ENCODE results near the gene TLL2.

The TLL2 gene

GRCh38 chr10:96505150-96506136 lies 8.3 kb downstream of the TLL2 start:
- no peak for DNase-seq

- no peak for DNase-seq
Observed at GRCh38 chr10:96502561-96503282, 11.0 kb downstream of the TLL2 start.

DNA sequence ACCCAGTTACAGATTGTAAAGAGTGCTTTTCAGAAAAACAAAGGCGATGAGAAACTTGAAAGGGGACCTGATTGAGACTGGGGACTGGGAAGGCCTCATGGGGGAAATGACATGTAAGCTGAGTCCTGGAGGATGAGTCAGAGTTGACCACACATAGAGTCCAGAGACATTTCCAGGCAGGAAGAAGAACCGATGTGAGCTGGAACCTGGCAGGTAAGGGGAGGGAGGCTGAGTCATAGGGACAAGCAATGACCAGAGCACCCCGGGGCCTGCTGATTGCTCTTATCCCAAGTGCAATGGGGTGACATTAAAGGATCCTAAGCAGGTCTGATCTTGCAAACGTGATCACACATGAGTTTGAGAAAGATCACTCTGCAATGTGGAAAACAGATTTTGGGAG lies 11.7 kb downstream of the TLL2 start:
- no peak for DNase-seq

- no peak for DNase-seq
Observed at GRCh38 chr10:96500519-96500918, 13.2 kb downstream of the TLL2 start.

DNA sequence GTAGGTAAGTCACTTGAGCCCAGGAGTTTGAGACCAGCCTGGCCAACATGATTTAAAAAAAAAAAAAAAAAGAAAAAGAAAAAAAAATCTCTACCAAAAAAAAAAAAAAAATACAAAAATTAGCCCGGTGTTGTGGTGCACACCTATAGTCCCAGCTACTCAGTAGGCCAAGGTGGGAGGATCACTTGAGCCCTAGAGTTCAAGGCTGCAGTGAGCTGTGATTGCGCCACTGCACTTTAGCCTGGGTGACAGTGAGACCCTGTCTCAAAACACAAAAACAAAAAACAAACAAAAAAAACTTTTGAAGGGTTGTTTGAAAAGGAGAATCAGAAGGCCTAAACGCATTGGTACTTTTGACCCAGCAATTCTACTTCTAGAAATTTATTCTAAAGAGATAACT lies 13.7 kb downstream of the TLL2 start:
- DNase-seq = no peak

DNA sequence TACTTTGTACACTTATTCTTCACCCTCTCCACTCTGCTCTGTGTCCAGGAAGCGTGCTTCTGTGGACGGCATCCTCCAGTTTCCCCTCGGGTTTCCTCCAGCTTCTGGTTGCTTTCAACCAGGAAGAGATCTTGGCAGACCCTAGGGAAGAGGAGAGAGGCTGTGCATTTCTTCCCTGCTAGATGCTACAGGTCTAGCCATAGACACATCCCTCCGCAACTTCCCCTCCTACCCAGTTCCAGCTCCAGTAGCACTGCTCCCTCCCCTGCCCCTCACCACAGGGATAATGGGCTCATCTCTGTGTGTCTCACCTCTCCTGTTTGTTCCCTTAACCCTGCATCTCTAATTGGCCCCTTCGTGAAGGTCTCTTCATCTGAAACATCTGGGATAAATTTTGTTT lies 16.3 kb downstream of the TLL2 start:
- no peak for DNase-seq

DNA sequence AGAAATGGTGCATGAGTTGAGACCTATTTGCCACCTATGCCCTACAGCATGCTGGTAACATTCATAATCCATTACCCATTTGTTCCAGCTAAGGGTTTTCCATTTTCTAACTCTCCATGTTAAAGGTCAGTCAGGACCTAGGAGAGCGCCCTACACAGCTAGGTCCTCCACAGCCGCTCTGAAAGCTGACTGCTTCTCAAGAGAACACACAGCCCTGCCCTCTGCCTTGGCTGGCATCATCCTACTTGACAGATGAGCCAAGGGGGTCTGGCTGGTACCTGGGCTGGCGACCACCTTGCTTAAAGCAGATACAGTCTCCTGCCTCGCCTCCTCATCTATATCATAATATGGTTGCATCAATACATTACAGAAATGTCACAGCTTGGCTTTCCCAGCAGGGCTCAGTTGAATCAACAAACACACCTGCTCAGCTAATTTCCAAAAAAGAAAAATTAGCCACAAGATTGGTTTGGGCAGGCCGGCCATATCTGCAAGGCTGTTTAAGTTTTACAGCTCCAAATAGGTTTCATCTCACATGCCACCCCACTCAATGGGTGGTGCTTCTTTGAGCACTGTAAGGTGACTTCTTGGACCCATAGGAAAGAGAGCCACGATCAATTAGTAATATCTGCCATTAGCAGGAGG lies 17.3 kb downstream of the TLL2 start:
- DNase-seq = no peak

DNA sequence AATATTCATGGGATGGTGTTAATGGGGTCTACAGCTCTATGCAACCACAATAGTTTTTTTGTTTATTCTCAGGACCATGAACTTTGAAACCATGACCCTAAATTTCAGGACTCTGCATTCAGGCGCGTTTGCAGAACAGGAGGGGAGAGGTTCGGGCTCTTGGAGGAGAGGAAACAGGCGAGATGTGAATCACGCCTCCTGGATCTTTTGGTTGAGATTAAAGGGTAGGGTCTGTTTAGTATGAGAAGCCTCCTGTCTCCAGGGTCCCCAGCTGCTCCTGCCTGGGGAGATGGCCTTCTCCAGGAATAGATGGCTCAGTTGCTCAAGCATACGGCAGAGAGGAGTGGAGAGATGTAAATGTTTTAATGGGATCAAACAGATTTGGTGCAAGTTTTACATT lies 18.2 kb downstream of the TLL2 start:
- no peak for DNase-seq

DNA sequence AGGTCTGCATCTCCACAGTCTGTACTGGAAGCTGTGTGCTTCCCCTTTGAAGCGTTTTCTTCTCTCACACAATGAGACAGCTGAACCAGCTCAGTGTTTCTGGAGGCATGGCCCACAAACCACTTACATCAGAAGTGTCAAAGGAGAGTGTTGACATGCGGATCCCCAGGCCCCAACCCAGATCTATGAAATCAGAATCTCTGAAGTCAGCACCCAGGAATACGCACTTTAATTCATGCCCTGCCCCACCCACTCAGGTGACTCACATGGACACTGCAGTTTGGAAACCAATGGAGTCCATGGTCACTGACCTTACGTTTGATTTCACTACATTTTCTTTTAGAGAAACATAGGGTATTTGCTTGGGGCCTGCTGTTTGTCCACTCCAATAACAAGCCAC lies 19.0 kb downstream of the TLL2 start:
- no peak for DNase-seq

DNA sequence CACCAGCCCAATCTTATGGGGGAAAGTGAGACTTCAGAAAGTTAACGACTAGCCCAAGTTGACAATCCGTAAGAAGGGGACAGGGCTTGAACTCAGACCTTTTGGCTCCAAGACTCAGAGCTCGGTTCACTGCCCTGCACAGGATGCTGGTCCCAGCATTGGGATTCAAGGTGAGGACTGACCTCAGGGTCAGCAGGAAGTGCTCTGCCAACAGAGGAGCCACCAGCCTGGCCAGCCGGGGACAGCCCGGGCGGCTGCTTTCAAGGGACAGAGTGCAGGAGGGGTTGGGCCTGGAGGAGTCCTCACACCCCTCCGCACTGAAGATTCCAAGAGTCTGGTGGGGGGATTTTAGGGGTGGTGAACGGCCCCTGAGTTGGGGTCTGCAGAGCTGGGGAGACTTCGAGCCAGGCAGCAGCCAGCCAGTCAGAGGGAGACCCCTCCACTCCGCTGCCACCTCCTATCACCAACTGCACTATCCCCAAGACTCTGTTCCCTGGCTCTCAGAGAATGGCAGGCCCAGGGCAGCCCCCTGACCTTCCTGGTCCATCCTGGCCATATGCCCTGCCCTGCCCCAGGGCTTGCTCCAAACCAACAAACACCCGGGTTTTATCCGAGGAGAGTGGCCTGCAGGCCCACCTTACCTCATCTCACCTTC lies 19.7 kb downstream of the TLL2 start:
- no peak for DNase-seq

DNA sequence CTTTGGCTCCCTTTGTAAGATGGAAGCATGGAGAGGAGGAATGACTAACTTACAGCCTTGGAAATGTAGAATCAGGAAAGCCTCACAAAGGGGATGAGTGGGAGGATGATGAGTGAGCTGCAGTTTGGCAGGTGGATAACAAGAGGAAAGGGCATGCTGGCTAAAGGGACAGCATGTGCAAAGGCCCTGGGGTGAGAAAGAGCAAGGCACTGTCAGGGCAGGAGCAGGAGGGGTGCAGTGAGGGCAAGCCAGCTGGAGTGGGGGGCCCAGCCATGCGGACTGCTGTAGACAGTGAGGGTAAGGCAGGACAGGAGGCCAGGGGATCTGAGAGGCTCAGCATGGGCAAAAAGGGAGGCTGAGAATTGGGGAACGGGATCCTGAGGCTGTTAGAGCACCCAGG lies 20.5 kb downstream of the TLL2 start:
- DNase-seq = no peak

- DNase-seq = no peak
Observed at GRCh38 chr10:96491303-96491702, 22.4 kb downstream of the TLL2 start.

DNA sequence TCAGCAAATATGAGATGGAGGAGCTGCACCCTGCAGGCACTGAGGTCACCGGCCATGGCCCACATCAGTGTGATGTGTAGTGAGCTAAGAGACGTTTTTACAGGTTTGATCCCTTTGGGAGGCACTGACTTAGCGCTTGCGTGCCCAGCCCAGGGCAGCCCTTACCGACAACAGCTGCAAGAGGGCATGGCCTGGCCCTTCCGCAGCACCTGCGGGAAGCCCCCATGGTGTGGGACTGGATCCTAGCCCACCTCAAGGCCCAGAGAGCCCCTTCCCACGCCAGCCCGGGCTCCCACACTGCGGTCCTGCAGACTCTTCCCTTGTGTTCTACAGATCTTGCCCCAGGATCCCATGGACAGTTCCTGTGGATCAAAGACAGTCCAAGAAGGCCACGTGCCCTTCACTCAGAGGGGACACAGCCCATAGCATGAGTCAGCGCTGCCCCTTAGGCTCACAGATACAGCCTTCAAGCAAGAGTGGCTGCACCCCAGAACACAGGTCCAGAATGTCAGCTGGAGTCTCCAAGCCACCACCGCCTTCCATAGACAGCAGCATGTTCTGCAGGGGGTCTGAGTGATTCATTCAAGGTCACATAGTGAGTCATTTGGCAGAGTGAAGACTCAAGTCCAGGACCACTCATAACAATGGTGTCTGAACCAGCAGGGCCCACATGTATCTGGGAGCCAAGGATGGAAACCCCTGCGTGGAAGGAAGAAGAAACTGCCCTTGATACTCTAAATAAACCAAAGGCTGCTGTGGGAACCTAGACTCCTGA lies 25.4 kb downstream of the TLL2 start:
- DNase-seq = no peak

DNA sequence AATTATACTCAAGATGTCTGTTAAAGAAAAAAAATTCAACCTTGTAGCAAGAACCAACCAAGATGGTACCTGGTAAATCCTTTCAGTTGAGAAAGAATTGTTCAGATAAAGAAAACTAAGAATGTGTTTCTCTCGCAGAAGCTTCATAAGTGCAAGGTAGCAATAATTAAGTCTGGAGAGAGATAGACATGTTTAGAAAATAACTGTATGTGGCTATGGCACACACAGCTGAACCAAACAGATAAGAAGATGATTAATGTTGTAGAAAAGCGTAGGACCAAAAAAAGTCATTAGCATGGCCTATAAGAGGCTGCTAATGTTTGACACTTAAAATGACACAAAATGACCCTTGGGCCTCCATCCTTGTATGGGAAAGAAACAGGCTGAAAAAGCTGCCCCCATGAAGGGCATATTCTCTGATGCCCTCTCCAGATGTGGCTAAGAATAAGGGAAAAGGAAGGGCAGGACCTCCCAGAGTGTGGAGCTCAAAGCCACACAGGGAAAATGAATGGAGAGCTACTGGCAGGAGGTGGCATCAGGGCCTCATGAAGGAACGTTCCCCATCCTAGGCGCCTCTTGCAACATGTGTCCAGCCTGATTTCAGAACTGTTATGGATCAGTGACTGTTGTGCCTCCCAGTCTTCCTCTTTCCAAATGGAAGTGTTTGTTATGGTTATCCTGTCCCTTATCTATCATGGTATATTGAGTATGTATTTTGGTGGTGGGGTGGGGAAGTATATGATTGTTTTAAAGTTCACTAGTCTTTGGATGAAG lies 30.7 kb downstream of the TLL2 start:
- no peak for DNase-seq

DNA sequence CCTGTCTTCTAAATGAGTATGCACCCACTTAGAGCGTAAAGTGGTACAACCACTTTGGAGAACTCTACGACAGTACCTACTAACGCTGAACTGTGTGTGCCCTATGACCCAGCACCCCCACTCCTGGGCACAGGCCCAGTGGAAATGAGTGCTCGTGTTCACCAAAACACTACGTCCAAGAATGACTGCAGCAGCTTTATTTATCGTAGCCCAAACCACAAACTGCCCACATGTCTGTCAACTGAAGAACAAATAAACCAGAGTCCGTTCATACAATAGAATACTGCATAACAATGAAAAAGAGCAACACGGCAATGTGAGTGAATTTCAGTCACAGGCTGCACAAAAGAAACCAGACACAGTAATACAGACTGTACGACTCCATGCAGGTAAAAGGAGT lies 35.4 kb downstream of the TLL2 start:
- no peak for DNase-seq

DNA sequence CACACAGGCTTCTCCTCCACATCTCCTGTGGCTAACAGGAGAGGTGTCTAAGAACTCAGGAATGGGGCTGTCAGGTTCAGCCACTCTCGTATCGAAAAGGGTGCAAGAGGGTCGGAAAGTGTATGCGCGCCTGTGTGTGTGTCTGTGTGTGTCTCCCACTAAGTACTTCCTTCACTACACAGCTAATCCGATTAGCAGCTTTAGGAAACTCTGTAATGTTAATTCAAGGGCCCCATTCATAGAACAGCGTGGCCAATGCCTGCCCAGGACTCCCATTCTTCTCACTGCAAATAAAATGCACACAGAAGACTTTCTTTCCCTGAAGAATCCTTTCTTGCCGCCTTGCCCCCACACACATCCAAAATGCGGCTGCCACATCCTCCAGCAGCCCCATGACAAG lies 39.9 kb downstream of the TLL2 start:
- DNase-seq = no peak

GRCh38 chr10:96470116-96470743 lies 43.5 kb downstream of the TLL2 start:
- DNase-seq = no peak

GRCh38 chr10:96468845-96469244 lies 44.9 kb downstream of the TLL2 start:
- DNase-seq = no peak

GRCh38 chr10:96465599-96465998 lies 48.1 kb downstream of the TLL2 start:
- DNase-seq = no peak

DNA sequence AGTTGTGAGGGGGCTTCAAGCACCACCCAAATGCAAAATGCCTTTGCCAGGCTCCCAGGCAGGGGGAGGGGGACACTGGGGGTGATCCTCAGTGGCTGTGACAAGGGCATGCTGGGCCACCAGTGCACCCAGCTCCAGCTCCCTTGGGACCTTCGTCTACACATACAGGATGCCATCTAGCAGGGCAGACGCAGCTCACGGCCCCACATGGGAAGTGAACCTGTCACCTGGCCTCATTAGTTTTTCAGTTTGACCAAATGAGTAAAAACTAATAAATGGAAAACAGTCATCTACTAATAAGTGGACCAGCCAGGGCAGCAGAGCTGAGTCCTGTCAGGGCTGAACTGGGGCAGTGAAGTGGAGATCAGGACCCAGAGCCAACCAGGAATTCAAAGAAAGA lies 50.2 kb downstream of the TLL2 start:
- DNase-seq = no peak

DNA sequence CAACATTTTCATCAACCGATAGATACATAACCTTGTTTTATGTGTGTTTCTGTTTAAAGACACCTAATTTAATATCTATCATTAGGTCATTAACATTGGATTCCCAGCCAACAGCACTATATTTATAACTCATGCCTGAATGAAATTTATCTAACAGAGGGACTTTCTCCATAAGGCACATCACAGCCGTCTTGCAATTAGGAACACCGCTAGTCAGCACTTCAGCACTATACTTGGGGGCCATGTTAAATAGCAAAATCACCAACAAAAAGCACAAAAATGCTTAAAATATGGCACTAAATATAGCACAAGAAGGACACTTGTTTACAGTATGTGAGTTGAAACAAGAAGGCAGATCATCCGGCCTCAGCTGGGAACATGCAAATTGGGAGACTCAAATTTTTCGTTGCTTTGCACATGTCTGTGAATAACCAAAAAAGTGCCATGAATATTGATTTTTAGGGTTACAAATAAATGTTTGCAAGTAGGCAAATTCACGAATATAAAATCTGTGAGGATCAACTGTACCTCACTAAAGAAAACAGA lies 51.0 kb downstream of the TLL2 start:
- DNase-seq = no peak

Measured in NCI-H2029 (cell line).